T-helper 22 cell (primary cell): ENCODE results near the gene ROBO2.

ENCODE experiments used
- DNase-seq: peaks from one replicate; pipeline ENCODE4 v3.0.0-alpha.2; 2020; ENCODE audit warnings: low read depth

The ROBO2 gene

GRCh38 chr3:77052733-77053670, 13.1 kb downstream of the ROBO2 start:
- no peak for DNase-seq

GRCh38 chr3:77053795-77054194, 13.9 kb downstream of the ROBO2 start:
- no peak for DNase-seq

- DNase-seq: no peak
These were observed 16.0 kb downstream of the ROBO2 start for GRCh38 chr3:77055841-77056341.

- DNase-seq: no peak
These were observed 19.5 kb downstream of the ROBO2 start for GRCh38 chr3:77059354-77059753.

- DNase-seq: no peak
These were observed 23.5 kb downstream of the ROBO2 start for GRCh38 chr3:77063423-77063822.

- DNase-seq: no peak
These were observed 25.9 kb downstream of the ROBO2 start for GRCh38 chr3:77065750-77066149.

GRCh38 chr3:77066829-77067228, 26.9 kb downstream of the ROBO2 start:
- no peak for DNase-seq

GRCh38 chr3:77068808-77069207, 28.9 kb downstream of the ROBO2 start:
- no peak for DNase-seq

- DNase-seq: no peak
These were observed 31.5 kb downstream of the ROBO2 start for GRCh38 chr3:77071364-77071763.

- DNase-seq: no peak
These were observed 31.9 kb downstream of the ROBO2 start for GRCh38 chr3:77071809-77072208.

- no peak for DNase-seq
These were observed 32.3 kb downstream of the ROBO2 start for GRCh38 chr3:77072232-77072631.

GRCh38 chr3:77078279-77078678, 38.4 kb downstream of the ROBO2 start:
- DNase-seq: no peak

- DNase-seq: no peak
These were observed 40.2 kb downstream of the ROBO2 start for GRCh38 chr3:77079988-77080610.

GRCh38 chr3:77081240-77081661, 41.4 kb downstream of the ROBO2 start:
- DNase-seq: no peak

- no peak for DNase-seq
These were observed 44.6 kb downstream of the ROBO2 start for GRCh38 chr3:77084511-77084910.

GRCh38 chr3:77086408-77086807, 46.5 kb downstream of the ROBO2 start:
- DNase-seq: no peak

- DNase-seq: no peak
These were observed 51.9 kb downstream of the ROBO2 start for GRCh38 chr3:77091809-77092208.

GRCh38 chr3:77093101-77093500, 53.2 kb downstream of the ROBO2 start:
- no peak for DNase-seq

GRCh38 chr3:77096145-77096544, 56.2 kb downstream of the ROBO2 start:
- DNase-seq: no peak

GRCh38 chr3:77096966-77097890, 57.3 kb downstream of the ROBO2 start:
- DNase-seq: no peak

- DNase-seq: no peak
These were observed 63.3 kb downstream of the ROBO2 start for GRCh38 chr3:77102951-77103769.
